AG04450 (cell line): ENCODE measurements around the gene IL1B. TPM values are rescaled to one million over a fixed set of nuclear protein-coding genes. Genes with fewer than 3 reads are reported as not detected.

ENCODE experiments used
- CTCF ChIA-PET: fragments of 300-600, 350-600 bp; formaldehyde crosslinking; extraction: SDS; loops from one replicate; lab custom pipeline; 2022; ENCODE audit warnings: antibody characterized with exemption, inconsistent platforms; lab: Charles Lee
- POLR2A ChIA-PET: fragments of 350-600 bp; formaldehyde crosslinking; extraction: SDS; loops from one replicate; lab custom pipeline; 2021; ENCODE audit warnings: antibody characterized with exemption, inconsistent platforms; lab: Yijun Ruan, JAX
- DNase-seq: peaks from one replicate; pipeline ENCODE4 v3.0.0-alpha.2; 2011; ENCODE audit warnings: low read depth, low spot score
- H3K27ac ChIP-seq: one replicate; pipeline ENCODE4 v1.5.1; 2012; ENCODE audit warnings: low read depth, low read length, control low read depth
- H3K27me3 ChIP-seq: one replicate; pipeline ENCODE4 v1.6.0; 2012; ENCODE audit warnings: low read length; ENCODE audit not compliant: control insufficient read depth, insufficient read depth
- H3K4me3 ChIP-seq: 2 replicates; pipeline ENCODE4 v1.5.1; 2011; ENCODE audit warnings: mild to moderate bottlenecking, low read depth, low read length, control low read depth
- H3K9me3 ChIP-seq: 2 replicates; pipeline ENCODE4 v1.5.1; 2012; ENCODE audit warnings: low read length; ENCODE audit not compliant: control insufficient read depth, insufficient read depth
- CTCF ChIP-seq: IDR thresholded peaks from 2 replicates; pipeline ENCODE4 v1.5.1; 2011; ENCODE audit warnings: low read depth, low read length, control low read depth, inconsistent platforms
- polyA plus RNA-seq: library from polyadenylated mRNA; depleted of rRNA; stranded (reverse); fragments of >200 nt; gene quantifications from 2 replicates; pipeline ENCODE4 v1.2.3, GENCODE V29; 2011

The IL1B gene
- polyA plus RNA-seq, 1 experiment, result 2.3 TPM

DNA sequence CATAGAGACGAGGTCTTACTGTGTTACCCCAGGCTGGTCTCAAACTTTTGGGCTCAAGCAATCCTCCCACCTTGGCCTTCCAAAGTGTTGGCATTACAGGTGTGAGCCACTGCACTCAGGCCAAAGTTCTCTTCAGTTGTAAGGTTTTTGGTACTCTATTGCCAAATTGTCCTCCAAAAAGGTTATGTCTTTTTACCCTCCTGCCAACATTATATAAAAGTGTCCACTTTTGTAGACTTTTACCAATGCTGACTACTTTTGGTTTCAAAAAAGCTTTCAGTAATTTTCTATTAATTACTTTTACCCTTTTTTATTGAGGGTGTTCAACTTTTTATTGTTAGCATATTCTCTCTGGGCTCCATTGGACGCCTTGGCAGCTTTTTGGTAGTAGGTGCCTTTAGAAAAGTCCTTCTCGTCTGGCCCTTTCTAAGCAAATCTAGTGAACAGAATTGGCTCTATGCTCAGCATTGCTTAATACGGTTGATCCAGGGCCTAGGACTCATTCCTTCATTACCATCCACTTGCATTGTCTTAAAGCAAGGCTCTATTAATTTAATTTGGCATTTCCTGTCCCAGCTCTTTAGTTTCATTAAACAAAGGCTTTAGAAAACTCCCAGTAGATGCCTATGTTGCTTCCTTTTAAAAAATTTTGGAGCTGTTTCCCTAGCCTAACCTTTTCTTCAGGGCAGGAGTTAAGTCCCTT, 35.5 kb downstream of the IL1B start:
- no peak overlapping the region for H3K27ac ChIP-seq
- CTCF ChIA-PET, result interaction anchor here (0.6 to 1.3 kb wide), 3 partner anchors 12 to 176 kb away, joined by 3 read pairs; no protein-coding TSS in a partner anchor

DNA sequence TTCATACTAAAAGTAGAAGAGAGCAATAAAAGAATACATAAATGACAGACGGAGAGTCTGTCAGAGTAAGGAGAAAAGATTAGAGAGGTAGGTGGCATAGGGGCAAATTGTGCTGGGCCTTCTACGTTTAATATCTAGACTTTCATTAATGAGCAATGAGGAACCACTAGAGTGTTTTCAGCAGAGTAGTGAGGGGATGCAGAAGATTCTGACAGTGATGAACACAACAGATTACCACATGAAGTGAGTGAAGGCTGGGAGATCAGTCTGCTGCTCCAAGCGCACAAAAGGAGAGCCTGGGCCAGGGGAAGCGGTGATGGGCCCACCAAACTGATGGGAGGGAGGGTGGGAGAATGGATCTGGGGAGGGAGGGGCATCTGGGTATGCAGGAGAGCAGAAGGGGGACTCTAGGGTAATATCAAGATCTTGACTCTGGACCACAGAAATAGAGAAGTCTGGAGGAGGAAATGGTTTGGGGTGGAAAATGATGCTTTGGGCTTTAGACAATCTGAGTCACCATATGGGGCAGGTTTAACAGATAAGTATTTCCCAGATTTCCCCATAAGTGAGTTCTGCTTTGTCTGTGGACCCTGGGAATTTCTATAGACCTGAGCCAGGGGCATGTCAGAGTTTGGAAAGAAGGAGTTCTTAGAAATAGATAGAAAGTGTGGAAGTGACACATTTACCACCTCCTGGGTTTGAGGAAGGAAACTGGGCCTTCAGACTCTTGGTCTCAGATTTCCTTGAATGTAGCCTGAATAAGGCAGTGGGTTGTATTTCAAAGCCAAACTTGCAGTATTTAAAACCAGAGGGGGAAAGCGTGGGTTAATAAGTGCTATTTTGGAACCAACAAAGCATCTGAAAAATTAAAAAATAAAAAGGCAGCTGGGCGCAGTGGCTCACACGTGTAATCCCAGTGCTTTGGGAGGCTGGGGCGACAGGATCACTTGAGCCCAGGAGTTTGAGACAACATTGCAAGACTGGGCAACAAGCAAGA, 37.3 kb downstream of the IL1B start:
- Histone ChIP-seq H3K9me3 (peaks cover 4% of the 10 kb centered on the region; the same call in 1 of the 2 replicates), H3K4me3 (no peak overlapping the region), H3K27me3 (no peaks in the 10 kb centered on the region), H3K27ac (no peak overlapping the region)
- CTCF ChIA-PET, result no interaction called here
- DNase-seq, result no peak
- TF ChIP-seq CTCF, result no peak
- POLR2A ChIA-PET, result interaction anchor here (0.7 kb wide), 1 partner anchor 179 kb away, joined by 4 read pairs; no protein-coding TSS in a partner anchor

More for the DNA sequence above, 35.5 kb downstream of the IL1B start:
- peaks cover 4% of the 10 kb centered on the region; the same call in 1 of the 2 replicates for H3K9me3 ChIP-seq
- no peak overlapping the region for H3K4me3 ChIP-seq
- POLR2A ChIA-PET, result no interaction called here
- H3K27me3 ChIP-seq, result no peaks in the 10 kb centered on the region
- TF ChIP-seq CTCF, result no peak
- no peak for DNase-seq

DNA sequence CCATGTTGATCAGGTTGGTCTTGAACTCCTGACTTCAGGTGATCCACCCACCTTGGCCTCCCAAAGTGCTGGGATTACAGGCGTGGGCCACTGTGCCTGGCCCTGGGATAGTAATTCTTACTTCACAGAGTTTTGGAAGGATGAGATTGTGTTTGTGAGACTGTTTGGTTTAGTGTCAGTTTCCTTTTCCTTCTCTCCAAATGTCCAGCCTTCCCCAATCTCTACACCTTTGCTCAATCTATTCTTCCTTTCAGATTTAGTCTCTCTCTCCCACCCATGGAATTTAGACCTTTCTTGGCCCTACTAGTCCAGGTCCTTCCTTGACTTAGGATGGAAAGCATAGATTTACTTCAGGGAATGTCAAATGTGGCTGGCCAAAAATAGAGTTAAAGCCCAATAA, 40.1 kb downstream of the IL1B start:
- H3K27ac ChIP-seq, result no peak overlapping the region
- peaks cover 8% of the 10 kb centered on the region for H3K9me3 ChIP-seq
- no peak overlapping the region for H3K4me3 ChIP-seq
- ChIA-PET CTCF (interaction anchor here (1.6 kb wide), 1 partner anchor 47 kb away, joined by 8 read pairs; no protein-coding TSS in a partner anchor), POLR2A (no interaction called here)
- H3K27me3 ChIP-seq, result no peaks in the 10 kb centered on the region
- no peak for DNase-seq
- TF ChIP-seq CTCF, result no peak

DNA sequence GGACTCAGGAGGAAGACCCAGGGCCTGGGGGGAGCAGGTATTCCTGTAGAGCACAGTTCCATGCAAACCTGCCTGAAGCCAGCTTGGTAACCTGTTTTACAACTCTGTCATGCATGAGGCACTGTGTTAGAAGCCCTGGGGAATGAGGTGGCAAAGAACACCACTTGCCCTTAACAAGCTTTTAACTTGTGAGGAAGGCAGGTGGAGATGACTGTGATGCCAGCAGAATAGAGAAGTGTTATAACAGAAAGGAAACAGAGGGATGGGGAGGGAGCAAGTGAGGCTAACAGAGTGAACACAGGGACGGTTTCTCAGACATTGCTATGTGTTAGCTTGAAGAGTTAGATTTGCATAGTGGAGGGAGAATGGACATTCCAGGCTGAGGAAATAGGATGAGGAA, 40.8 kb downstream of the IL1B start:
- H3K4me3 ChIP-seq, result no peak overlapping the region
- ChIA-PET CTCF (interaction anchor here (0.6 to 1.6 kb wide), 4 partner anchors 29 to 164 kb away, joined by 3 to 8 read pairs (median 3); no protein-coding TSS in a partner anchor), POLR2A (no interaction called here)
- DNase-seq, result no peak
- H3K27me3 ChIP-seq, result no peaks in the 10 kb centered on the region
- no peak overlapping the region for H3K27ac ChIP-seq
- TF ChIP-seq CTCF, result no peak
- peaks cover 8% of the 10 kb centered on the region for H3K9me3 ChIP-seq
